HK-2 (cell line): ENCODE measurements around the gene TSPAN3.

Experiments
- DNase-seq: peaks from one replicate; pipeline ENCODE4 v3.0.0-alpha.2; 2018; ENCODE audit not compliant: unreplicated experiment

TSPAN3 gene

DNA sequence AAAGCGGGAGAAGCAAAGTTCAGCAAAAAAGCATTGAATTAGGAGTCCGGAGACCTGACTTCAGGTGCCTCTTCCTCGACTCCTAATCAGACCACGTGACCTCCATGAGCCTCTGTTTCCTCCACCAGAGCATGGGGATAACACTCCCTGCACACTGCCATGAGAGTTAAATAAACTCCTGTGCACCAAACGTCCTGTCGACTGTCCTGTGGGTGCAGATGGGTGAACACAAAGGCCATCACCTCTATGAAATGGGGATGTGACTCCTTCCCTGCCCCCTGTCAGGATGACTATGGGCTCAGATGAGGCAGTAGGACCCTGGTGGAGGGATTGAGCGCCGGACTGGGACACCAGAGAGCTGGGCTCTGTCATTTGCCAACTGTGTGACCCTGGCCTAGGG is 13.5 kb upstream of the TSPAN3 start:
- DNase-seq = no peak

DNA sequence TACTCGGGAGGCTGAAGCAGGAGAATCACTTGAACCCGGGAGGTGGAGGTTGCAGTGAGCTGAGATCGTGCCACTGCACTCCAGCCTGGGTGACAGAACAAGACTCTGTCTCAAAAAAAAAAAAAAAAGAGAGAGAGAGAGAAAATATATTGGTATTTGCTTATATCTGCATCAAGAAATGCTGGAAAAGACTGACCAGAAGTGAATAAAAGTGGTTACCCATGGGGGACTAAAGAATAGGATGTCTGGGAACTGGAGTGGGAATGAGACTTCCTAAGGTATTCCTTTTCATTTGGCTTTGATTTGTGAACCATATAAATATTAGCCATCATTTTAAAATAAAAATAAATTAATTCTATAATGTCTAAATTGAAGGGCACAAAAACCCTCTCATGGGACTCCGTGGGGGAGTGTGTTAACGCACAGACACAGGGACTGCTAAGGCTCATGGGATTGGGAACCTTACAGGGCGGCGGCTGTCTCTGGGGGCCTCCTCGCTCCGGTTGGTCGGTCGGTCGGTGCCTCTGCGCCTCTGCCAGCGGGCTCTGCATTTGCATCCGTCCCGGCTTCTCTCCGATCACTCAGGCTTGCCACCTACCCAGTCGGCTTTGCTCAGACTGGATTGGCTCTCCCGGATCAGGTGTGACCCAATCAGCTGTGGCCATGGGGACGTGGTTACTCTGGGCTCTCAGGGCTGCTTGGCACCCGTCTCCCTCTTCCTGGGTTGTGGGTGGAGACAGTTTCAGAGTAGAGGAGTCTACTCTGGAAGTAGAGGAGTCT is 12.7 kb upstream of the TSPAN3 start:
- peak; percentile 55 for DNase-seq

DNA sequence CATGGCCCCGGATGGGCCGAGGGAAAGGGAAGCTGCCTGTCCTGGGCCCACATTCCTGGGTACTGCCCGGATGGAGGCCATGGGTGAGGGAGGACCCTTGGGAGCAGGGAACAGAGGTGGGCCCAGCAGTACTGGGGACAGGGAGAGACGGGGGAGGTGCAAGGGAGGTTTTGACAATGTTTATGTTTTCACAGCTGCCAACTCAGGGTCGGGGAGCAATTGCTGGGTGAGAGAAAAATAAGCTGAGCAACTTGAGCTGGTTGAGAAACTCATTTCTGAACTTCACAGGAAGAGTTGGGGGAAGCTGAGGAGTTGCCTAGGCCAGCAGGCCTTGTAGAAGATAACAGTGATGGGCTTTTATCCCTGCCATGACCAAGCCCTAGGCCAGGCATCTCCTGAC is 11.1 kb upstream of the TSPAN3 start:
- no peak for DNase-seq

DNA sequence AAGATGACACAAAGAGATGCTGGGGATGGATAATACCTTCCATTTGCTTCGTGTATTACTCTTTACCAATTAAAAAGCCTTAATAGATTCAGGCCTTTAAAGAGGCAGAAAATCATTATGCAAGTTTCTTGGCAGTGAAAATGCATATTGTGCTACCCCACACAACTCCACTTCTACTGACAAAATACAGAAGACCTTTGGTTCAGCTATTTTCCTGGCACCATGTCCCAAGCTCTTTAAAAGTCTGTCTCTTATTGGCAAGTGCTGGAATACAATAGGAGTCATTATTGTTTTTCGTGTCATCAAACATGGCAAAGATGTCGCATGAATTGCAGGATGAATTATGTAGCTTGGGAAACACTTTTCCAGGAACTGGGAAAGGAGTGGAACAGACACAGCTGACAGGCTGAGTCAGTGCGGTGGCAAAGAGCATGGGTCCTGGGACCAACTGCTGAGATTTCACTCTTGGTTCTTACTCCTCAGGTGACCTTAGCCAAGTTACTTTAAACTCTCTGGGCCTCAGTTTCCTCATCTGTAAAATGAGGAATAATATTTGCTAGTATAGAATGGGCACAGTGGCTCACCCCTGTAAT is 5.5 kb upstream of the TSPAN3 start:
- DNase-seq = no peak

GRCh38 chr15:77075528-77075927 is 4.6 kb upstream of the TSPAN3 start:
- no peak for DNase-seq

DNA sequence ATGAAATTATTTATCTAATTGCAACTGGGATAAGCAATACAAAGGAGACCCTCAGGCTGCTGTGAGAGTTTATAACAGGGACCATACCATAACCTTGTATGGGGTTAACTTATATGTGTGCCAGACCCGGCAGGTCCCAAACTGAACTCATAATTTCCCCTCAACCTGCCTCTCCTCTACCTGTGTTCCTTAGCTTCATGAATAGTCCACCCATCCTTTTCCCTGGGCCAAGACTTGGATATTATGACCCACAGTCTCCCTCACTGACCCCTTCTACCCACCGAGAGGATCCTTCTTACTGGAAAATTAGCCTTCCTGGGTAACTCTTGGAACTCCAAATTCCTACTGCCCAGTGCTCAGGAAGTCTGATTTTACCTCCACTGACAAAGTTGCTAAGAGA is 3.4 kb upstream of the TSPAN3 start:
- no peak for DNase-seq

DNA sequence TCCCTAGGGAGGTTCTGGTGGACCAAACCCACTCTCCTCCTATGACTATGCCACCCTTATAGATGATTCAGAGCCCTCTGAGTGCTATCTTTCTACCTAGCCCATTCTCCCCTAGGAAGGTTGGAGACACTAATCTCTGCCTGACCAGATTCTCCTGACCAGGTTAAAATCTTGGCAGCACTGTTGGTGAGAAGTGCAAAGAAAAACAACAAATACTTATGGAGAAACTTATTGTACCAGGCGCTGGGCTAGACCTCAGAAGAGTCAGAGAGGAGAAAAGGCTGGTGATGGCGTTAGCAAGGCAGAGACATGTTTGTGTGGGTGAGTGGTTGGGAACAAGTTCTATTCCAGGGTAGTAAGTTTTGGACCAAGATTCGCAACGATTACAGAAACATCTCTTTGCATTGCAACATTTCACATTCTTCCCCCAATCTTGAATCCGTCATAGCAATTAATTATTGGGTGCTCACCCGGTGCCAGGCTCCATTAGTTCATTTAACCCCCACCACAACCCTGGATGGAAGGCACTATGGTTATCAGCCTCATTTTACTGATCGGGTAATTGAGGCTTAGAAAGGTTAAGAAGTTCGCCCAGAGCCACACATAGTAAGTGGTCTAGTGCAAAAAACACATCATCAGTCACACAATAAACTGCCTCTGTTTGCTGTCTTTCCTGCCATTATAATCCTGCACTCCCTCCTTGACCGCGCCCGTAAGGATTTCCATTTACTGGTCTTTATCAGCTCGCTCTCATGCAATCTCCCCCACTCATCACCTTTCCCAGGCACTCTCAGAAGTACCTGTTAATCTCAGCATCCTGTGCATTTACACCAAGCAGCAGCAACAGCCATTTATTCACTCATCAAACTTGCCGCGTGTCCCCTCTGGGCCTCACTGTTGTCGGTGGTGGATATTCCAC is 655 bp upstream of the TSPAN3 start:
- no peak for DNase-seq

DNA sequence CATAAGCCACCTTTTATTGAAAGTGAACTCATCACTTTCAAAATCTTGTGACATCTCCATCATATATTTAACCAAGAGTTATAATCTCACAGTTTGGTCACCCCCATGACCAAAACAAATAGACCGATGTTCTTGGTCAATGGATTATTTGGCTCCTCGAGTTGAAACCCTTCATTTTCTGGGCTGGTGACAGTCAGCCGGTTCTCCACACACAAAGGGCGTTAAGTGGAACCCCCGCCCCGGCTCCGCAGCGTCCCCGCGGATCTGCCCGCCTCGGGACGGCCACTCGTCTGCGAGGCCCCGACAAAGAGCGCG is 772 bp downstream of the TSPAN3 start:
- no peak for DNase-seq

- DNase-seq = no peak
These were observed 1.3 kb downstream of the TSPAN3 start for GRCh38 chr15:77069521-77070121.

DNA sequence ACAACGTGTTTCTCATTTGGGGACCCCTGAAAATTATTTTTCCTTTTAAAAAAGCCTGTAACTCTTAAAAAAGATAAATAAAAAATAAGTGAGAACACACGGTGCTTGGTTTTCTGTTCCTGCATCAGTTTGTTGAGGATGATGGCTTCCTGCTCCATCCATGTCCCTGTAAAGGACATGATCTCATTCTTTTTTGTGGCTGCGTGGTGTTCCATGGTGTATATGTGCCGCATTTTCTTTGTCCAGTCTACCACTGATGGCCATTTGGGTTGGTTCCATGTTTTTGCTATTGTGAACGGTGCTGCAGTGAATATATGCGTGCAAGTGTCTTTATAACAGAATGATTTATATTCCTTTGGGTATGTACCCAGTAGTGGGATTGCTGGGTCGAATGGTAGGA is 2.3 kb downstream of the TSPAN3 start:
- DNase-seq = no peak

- no peak for DNase-seq
These were observed 3.1 kb downstream of the TSPAN3 start for GRCh38 chr15:77067691-77068367.

DNA sequence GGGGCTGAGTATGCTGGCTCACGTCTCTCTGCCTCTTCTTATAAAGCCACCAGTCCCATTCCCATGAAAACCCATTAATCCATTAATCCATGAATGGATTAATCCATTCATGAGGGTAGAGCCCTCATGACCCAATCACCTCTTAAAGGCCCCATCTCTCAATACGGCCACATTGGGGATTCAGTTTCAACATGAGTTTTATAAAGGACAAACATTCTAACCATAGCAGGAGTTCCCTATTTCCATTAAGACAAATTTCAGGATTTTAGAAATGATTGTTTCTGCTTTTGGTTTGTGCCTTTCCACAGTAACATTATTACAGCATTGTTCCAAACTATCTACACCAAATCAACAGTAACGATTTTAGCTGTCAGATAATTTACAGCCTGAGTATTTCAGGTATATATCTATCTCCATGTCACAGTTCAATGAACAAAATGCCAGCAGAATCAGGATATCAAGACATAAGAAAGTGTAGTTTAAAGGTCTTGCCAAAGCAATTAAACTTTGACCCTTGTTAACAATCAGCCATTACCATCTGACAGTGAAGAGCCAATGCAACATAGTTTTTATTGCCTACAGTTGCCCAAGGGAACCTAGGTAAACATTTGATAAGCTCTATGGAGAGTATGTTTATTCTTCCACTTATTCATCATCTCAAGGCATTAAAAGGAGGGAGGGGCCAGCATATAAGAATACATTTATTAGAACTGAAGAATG is 3.8 kb downstream of the TSPAN3 start:
- no peak for DNase-seq

- DNase-seq = no peak
These were observed 6.2 kb downstream of the TSPAN3 start for GRCh38 chr15:77064539-77065308.

GRCh38 chr15:77064063-77064462 is 6.8 kb downstream of the TSPAN3 start:
- DNase-seq = no peak

DNA sequence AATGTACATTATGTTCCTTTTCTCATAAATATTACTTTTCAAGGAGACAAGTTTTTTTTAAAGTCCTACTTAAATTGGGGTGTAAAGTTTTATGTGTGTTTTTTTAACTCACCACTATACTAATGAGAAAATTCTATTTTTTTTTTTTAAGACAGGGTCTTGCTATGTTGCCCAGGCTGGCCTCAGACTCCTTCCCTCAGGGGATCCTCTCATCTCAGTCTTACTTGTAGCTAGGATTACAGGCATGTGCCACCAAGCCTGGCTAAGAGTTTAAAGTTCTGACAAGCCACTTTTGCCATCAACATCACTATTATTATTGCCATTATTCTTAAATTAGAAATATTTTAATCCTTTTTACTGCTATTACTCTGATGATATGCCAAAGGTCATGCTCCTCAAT is 7.7 kb downstream of the TSPAN3 start:
- no peak for DNase-seq

DNA sequence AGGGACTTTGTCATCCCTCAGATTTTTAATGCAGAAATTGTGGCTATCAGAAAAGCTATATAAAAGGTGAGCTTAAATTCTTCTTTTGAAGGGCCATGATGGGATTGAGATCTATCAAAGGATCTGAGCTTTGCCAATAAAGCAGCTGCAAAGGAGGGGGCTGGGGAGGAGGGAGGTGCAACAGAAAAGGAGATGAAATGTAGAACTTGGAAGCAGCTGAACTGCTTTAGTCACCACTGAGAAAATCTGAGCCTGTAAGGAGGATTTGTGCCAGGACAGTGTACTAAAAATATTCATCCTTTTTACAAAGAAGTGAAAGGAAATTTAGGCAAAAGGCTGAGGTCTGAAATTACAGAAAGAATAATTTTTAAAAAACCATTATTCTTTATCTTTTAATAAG is 10.4 kb downstream of the TSPAN3 start:
- DNase-seq = no peak

DNA sequence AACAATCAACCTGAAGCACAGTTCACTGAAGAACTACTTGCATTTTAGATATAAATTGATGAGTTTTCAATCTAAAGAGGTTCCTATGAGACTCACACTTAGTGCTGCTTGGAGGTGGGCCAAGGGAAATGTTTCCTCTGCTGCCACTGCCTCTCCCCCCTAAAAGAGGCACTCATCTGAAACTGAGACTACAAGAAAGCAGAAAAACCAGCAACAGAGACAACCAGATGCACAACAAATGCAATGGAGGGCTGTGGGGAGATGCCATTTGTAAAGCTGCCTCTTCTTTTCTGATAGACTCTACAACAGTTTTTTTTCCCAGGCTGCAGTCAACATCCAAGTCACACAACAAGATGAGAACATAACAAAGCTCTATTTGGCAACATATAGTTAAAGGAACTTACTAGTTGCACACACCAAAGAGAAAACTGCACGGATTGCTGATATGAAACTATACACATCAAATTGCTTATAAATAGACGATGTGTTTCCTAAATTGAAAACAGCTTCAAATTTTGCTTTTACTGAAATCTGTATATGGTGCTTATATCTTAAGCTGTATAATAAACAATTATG is 11.0 kb downstream of the TSPAN3 start:
- DNase-seq = no peak

GRCh38 chr15:77058468-77058867 is 12.4 kb downstream of the TSPAN3 start:
- DNase-seq = no peak

GRCh38 chr15:77057685-77058084 is 13.2 kb downstream of the TSPAN3 start:
- DNase-seq = no peak

- no peak for DNase-seq
These were observed 13.8 kb downstream of the TSPAN3 start for GRCh38 chr15:77057072-77057471.
